Breast epithelium (tissue), 4 donors: ENCODE measurements around the gene RIN2. TPM values are rescaled to one million over a fixed set of nuclear protein-coding genes. Genes with fewer than 3 reads are reported as not detected.
A peak's percentile ranks its signal among the peaks of the same experiment; 100 is the strongest.

Experiments used
- DNase-seq, 2 donors: peaks; one replicate each; pipeline ENCODE4 v3.0.0-alpha.2; 2019; ENCODE audit warnings: low spot score in 2 of 2
- H3K27ac ChIP-seq, 2 donors: fragments of 200-600 bp; sonication (generic) in 1 of 2; one replicate each; pipeline ENCODE4 v1.5.1; 2016 to 2019; ENCODE audit warnings: mild to moderate bottlenecking in 1 of 2
- H3K27me3 ChIP-seq, 2 donors: fragments of 200-600 bp; sonication (generic) in 1 of 2; one replicate each; pipeline versions ENCODE4 v1.5.1 to v1.6.0; 2017 to 2019; ENCODE audit warnings: control low read depth in 1 of 2, mild to moderate bottlenecking in 1 of 2
- H3K36me3 ChIP-seq: fragments of 200-600 bp; one replicate; pipeline ENCODE4 v1.5.1; 2019
- H3K4me1 ChIP-seq, 2 donors: fragments of 200-600 bp; sonication (generic); one replicate each; pipeline ENCODE4 v1.5.1; 2016 to 2019; ENCODE audit warnings: control low read depth in 1 of 2
- H3K4me3 ChIP-seq, 3 donors: fragments of 200-600 bp; sonication (generic); 1 replicate in 2 of 3; 2 replicates in 1 of 3; pipeline ENCODE4 v1.5.1; 2016 to 2019; ENCODE audit warnings: mild to moderate bottlenecking in 3 of 3, moderate library complexity in 2 of 3
- H3K9me3 ChIP-seq, 2 donors: fragments of 200-600 bp; sonication (generic) in 1 of 2; one replicate each; pipeline ENCODE4 v1.5.1; 2016 to 2019; ENCODE audit warnings: control low read depth in 1 of 2
- POLR2A ChIP-seq: fragments of 450-650 bp; IDR thresholded peaks from one replicate; pipeline ENCODE4 v1.6.1; 2016; ENCODE audit warnings: antibody characterized with exemption, mild to moderate bottlenecking, moderate library complexity
- POLR2AphosphoS5 ChIP-seq, 3 donors: sonication (generic); formaldehyde crosslinking; IDR thresholded peaks; one replicate each; pipeline ENCODE4 v1.6.1; 2017; ENCODE audit warnings: antibody characterized with exemption in 3 of 3
- intact Hi-C: fragments of 100-400 bp; cut with DNase I; formaldehyde crosslinking; loops from one replicate; pipeline ENCODE4 v1.15.1; 2023; ENCODE audit warnings: low total_unique reads
- total RNA-seq, 3 donors: library from RNA; depleted of rRNA; stranded (reverse); fragments of >200 nt; gene quantifications; one replicate each; pipeline ENCODE4 v1.1.0, GENCODE V29; 2016
- TF ChIP-seq, protein P1 (sequence below), 3 donors: fragments of 450-650 bp; IDR thresholded peaks; one replicate each; pipeline ENCODE4 v1.5.1; 2016 to 2017; ENCODE audit warnings: antibody characterized with exemption in 3 of 3, mild to moderate bottlenecking in 3 of 3, moderate library complexity in 3 of 3

The RIN2 gene
- total RNA-seq, 3 donors from 2014 or later, result 82.7 to 114 (median 104) TPM

DNA sequence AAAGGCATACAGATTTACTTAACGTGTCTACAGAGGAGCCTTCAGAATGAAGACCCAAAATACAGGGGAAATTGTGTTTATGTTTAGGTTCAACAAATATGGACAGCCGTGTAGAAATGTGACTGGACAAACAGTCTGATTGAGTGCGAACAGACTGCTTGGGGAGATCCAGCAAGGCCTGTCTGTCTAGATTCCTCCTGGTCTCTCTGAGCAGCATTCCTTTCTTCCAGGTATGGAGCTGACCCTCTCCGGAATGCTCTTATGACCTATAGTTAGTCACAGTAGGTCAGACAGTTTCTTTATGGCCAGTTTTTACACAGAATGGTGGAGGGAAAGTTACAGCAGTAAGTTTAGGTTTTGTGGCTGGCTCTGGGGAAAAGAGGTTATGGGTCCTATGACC lies 9.0 kb downstream of the RIN2 start:
- Histone ChIP-seq H3K36me3 (no peaks in the 10 kb centered on the region), H3K9me3 (no peaks in the 10 kb centered on the region), H3K4me1 (no peaks in the 10 kb centered on the region), H3K27ac (peak overlapping the region; percentile 41 to 54), H3K4me3 (no peak overlapping the region), H3K27me3 (no peaks in the 10 kb centered on the region)
- DNase-seq, result no peak
- intact Hi-C loops, result no loop called here
- peak in 1 of 3 donors; percentile 16 for TF ChIP-seq POLR2AphosphoS5 (IDR thresholded peaks at IDR 0.05)
- no peak for TF ChIP-seq POLR2A
- TF ChIP-seq, protein P1, sequence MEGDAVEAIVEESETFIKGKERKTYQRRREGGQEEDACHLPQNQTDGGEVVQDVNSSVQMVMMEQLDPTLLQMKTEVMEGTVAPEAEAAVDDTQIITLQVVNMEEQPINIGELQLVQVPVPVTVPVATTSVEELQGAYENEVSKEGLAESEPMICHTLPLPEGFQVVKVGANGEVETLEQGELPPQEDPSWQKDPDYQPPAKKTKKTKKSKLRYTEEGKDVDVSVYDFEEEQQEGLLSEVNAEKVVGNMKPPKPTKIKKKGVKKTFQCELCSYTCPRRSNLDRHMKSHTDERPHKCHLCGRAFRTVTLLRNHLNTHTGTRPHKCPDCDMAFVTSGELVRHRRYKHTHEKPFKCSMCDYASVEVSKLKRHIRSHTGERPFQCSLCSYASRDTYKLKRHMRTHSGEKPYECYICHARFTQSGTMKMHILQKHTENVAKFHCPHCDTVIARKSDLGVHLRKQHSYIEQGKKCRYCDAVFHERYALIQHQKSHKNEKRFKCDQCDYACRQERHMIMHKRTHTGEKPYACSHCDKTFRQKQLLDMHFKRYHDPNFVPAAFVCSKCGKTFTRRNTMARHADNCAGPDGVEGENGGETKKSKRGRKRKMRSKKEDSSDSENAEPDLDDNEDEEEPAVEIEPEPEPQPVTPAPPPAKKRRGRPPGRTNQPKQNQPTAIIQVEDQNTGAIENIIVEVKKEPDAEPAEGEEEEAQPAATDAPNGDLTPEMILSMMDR (IDR thresholded peaks at IDR 0.05), result no peak

DNA sequence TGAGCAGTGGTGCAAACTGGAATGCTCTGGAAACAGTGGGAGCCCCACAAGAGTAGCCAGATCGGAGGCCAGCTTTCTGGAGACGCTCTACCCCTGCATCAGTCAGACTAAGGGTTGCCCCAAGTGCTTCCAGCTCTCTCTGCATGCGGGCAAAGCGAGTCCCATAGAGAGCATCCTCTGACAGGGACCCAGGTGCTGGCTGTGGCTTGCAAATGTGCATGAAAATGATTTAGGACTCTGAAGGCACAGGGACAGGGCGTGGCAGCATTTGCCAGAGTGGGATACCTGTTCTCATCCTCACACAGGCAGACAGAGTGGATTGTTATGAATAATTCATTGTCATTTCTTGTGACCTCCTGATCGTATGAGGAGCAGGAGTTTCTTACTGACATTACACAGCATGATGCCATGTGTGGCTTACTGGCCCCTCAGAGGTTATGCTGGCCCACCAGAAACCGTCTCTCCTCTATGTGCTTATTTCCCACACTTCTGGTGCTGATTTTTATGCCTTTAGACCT lies 10.3 kb downstream of the RIN2 start:
- no peaks in the 10 kb centered on the region for H3K4me1 ChIP-seq
- TF ChIP-seq POLR2A (no peak), POLR2AphosphoS5 (IDR thresholded peaks at IDR 0.05) (no peak)
- TF ChIP-seq, protein P1 (IDR thresholded peaks at IDR 0.05), result no peak
- H3K9me3 ChIP-seq, result no peaks in the 10 kb centered on the region
- H3K36me3 ChIP-seq, result no peaks in the 10 kb centered on the region
- DNase-seq, result no peak
- H3K27me3 ChIP-seq, result no peaks in the 10 kb centered on the region
- intact Hi-C loops, result no loop called here
- H3K27ac ChIP-seq, result no peak overlapping the region
- no peak overlapping the region for H3K4me3 ChIP-seq

DNA sequence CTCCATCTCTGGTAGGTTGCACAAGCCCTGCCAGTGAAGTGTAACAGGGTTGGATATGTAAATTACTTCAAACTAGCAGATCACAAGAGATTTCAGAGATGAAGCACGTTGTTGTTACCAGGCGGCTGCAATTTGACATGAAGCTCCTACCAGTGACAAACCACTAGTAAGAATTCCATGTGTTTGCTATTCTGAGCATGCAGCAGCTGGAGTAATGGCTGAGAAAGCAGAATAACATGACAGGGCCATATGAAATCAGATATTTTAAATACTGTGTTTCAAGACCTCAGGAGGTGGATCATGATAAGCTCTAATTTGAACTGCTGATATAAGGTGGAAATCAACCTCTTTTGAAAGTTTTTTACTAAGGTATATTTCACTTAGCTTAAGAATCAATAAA lies 11.4 kb downstream of the RIN2 start:
- Histone ChIP-seq H3K9me3 (no peaks in the 10 kb centered on the region), H3K27ac (no peak overlapping the region), H3K4me1 (no peaks in the 10 kb centered on the region), H3K27me3 (no peaks in the 10 kb centered on the region), H3K4me3 (no peak overlapping the region), H3K36me3 (no peaks in the 10 kb centered on the region)
- intact Hi-C loops, result no loop called here
- no peak for DNase-seq
- TF ChIP-seq, protein P1 (IDR thresholded peaks at IDR 0.05), result no peak
- TF ChIP-seq POLR2A, result no peak
- no peak for TF ChIP-seq POLR2AphosphoS5 (IDR thresholded peaks at IDR 0.05)

DNA sequence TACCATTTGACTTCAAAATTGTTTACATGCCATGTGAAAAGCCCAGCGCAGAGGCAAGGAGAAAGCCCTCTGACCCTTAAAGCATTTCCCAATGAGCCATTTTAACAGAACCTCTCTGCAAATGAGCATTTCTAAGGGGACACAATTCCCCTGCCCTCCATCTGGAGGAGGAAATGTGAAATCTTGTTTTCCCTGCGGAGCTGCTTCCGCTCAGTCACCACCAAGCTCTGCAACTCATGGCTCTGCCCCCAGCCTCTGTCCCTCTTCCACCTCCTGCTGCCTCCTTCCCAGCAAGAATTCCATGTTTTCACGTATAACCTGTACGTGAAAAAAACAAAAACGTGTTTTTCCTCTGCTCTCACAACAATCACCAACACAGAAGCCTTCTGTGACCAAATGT lies 12.3 kb downstream of the RIN2 start:
- intact Hi-C loops, result no loop called here
- Histone ChIP-seq H3K4me3 (no peak overlapping the region), H3K36me3 (no peaks in the 10 kb centered on the region), H3K27me3 (no peaks in the 10 kb centered on the region), H3K4me1 (no peaks in the 10 kb centered on the region), H3K9me3 (no peaks in the 10 kb centered on the region), H3K27ac (no peak overlapping the region)
- TF ChIP-seq POLR2A (no peak), POLR2AphosphoS5 (IDR thresholded peaks at IDR 0.05) (no peak)
- TF ChIP-seq, protein P1 (IDR thresholded peaks at IDR 0.05), result no peak
- no peak for DNase-seq

DNA sequence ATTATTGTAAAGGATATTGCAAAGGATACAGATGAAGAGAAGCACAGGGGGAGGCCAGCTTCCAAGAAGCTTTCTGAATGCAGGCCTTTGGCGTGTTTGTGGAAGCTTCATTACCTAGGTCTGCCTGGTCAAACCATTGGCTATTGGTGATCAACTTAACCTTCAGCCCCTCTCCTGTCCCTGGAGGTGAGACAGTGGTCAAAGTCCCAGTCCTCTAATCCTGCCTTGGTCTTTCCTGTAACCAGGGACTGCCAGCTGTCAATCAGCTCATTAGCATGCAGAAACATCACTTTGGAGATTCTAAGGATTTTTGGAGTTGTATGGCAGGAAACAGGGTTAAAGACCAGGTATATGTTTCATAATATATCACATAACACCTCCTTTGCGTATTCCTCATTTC lies 13.0 kb downstream of the RIN2 start:
- TF ChIP-seq, protein P1 (IDR thresholded peaks at IDR 0.05), result no peak
- TF ChIP-seq POLR2AphosphoS5 (IDR thresholded peaks at IDR 0.05) (no peak), POLR2A (no peak)
- no peak overlapping the region for H3K27ac ChIP-seq
- no peak overlapping the region for H3K4me3 ChIP-seq
- no peaks in the 10 kb centered on the region for H3K36me3 ChIP-seq
- no peaks in the 10 kb centered on the region for H3K9me3 ChIP-seq
- DNase-seq, result no peak
- intact Hi-C loops, result no loop called here
- H3K4me1 ChIP-seq, result no peaks in the 10 kb centered on the region
- H3K27me3 ChIP-seq, result no peaks in the 10 kb centered on the region
